ENCODE measurements around the gene SEMA3B.

DNA sequence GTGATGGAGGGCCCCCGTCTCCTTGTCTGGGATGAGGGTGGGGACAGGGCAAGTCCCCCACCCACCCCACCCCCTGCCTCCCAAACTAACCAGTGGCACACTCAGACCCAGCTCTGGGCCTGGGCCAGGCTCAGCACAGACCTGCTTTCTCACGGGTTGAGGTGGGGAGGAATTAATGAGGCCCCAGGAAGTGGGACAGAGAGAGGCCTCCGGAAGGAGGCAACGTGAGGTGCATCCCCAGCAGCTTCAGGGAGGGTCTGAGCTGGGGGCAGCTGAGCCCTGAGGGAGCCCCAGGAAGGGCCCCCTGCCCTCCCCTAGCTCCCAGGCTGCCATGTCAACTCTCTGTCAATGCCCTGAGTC, 47.9 kb upstream of the SEMA3B start:
- TF ChIP-seq POLR2AphosphoS5 (IDR thresholded peaks at IDR 0.05; ENCODE audit: low read depth, low read length) (no peak), POLR2A (IDR thresholded peaks at IDR 0.05; ENCODE audit: low read depth, low read length) (no peak), TAF1 (IDR thresholded peaks at IDR 0.05; ENCODE audit: low read depth, low read length) (no peak), SPI1 (IDR thresholded peaks at IDR 0.05; ENCODE audit: low read depth, low read length) (no peak)
